GM12874 (cell line): Measurements from ENCODE around the gene FOXL1.

Experiments used
- TF ChIP-seq, protein P1 (sequence below): IDR thresholded peaks from 2 replicates; pipeline ENCODE4 v1.5.1; 2011; ENCODE audit warnings: low read depth, mild to moderate bottlenecking, control low read depth, low read length, moderate library complexity; ENCODE audit not compliant: insufficient read depth

FOXL1 gene

DNA sequence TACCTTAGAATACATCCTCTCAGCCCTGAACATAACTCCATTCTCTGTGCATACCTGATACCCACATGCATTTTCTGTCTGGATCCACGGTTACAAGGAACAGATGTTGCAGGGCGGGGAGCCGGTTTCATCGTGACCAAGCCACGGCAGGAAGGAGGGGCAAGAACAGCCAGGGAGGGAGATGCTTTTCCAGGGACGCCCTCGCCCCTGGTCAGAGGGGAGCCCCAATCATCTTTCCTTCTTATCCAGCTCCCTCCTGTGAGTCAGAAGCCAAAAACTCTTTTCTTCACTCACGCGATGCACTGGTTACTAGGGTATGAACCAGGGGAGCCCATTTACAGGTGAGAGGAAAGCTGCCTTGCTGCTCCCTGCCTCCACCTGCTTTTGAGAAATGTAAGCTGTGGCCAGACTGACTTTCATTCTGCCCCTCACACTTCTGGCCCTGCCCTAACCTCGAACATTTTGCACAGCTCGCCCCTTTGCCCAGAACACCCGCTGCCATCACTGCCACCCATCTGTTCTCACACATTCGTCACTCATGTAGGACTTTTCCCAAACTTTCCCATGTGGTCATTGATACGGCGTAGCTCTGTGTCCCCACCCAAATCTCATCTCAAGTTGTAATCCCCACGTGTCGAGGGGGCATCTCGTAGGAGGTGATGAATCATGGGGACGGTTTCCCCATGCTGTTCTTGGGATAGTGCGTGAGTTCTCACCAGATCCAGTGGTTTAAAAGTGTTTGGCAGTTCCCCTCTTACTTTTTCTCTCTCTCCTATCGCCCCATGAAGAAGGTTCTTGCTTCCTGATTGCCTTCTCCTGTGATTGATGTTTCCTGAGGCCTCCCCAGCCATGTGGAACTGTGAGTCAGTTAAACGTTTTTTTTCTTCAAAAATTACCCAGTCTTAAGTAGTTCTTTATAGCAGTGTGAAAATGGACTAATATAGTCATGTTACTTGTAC, 20.5 kb downstream of the FOXL1 start:
- TF ChIP-seq, protein P1, sequence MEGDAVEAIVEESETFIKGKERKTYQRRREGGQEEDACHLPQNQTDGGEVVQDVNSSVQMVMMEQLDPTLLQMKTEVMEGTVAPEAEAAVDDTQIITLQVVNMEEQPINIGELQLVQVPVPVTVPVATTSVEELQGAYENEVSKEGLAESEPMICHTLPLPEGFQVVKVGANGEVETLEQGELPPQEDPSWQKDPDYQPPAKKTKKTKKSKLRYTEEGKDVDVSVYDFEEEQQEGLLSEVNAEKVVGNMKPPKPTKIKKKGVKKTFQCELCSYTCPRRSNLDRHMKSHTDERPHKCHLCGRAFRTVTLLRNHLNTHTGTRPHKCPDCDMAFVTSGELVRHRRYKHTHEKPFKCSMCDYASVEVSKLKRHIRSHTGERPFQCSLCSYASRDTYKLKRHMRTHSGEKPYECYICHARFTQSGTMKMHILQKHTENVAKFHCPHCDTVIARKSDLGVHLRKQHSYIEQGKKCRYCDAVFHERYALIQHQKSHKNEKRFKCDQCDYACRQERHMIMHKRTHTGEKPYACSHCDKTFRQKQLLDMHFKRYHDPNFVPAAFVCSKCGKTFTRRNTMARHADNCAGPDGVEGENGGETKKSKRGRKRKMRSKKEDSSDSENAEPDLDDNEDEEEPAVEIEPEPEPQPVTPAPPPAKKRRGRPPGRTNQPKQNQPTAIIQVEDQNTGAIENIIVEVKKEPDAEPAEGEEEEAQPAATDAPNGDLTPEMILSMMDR = no peak

DNA sequence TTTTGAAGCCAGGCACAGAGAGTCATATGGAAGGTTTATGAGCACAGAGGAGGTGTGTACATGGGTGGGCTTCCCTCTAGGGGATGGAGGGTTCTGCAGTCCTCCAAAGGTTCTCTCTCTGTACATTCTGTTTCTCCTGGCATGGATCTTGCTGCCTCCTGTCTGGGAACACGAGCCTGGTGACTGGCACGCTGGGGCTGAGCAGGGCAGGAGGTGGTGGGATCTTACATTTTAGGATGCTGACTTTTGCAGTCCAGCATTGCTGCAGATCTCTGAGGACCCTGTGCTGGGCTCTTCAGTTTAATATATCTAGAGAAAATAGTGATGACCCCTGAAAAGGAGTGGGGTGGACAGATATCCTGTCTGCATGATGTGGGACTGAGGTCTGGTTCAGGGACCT, 23.0 kb downstream of the FOXL1 start:
- TF ChIP-seq, protein P1 = no peak

DNA sequence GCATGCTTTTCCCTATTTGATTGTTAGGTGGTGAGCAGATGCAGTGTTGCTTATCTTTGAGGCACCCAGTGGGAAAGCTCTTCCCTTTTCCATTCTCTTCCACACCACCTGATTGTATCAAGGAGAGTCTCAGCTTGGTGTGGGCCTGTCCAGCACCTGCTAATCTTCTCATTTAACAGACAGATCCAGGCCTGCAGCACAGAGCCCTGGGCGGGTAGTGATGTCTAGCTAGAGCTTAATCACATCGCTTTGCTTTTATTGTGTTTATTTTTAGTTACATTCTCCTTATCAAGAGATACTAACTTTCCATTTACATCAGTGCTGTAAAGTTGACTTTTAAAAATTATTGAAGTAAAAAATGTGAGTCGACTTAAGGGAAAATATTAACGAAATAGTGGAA, 24.2 kb downstream of the FOXL1 start:
- TF ChIP-seq, protein P1 = no peak

DNA sequence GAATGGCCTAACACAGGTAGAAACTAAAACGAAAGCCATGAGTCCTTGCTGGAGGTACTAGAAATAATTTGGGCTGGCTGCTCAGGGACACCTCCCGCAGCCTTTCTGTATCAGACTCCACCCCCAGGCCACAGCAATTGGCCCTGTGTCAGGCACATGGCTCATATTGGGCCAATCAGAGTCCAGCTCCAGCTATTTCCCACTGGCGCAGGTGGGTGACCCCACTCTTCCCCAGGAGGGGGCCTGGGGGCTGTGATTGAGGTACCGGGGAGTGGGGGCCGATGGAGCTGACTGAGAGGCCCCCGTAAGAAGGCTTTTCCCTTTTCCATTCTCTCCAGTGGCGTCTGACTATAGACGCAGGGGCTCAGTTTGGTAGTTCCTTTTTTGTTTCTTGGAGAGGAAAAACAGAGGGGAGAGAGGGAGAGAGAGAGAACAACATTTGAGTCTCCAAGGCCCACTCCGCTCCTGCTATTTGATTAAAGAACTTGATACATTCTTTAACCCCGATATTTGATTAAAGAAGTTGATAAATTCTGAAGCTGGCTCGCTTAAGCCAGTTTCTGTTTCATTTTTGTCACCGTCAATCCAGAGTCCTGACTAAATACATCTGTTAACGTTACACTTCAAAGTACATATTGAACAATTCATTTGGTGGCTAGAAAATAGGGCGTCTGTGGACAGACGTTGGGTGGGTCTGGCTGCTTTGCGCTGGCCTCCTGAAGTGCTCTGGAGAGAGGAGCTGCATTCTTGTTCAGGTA, 26.3 kb downstream of the FOXL1 start:
- TF ChIP-seq, protein P1 = no peak

DNA sequence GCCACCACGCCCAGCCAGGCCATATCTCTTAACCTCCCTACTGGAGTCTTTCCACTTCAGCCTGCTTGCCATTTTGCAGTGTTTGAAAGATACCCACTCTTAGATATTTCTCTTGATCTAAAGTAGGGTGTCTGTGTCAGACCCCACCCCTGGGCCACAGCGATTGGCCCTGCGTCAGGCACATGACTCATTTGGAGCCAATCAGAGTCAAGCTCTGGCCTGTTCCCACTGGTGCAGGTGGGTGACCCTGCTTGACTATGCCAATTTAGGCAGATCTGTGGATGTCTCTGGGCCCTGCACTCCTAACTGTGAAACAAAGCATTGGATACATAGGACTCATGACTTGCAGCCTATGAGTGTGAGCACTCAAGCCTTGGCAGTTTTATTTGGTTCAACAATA, 27.6 kb downstream of the FOXL1 start:
- TF ChIP-seq, protein P1 = no peak

DNA sequence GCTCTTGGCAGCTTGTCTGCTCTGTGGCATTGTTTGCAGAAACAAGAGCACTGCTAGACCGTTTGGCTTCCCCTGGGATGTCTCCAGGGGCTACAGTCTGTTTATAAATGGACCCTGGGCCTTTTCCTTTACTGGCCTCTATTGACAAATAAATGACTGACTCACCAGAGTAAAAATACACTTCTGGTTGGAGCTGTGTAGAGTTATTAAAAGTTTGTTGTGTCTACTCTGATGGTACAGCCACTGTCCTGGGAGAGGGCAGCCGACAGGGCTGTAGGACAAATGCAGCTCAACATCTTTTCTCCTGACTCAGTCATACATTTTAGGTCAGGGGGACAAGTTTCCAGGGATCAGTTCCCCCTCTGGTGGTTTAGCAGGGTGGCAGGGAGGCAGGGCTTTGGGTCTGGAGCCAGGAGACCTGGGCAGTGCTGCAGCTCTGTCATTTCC, 30.0 kb downstream of the FOXL1 start:
- TF ChIP-seq, protein P1 = no peak

DNA sequence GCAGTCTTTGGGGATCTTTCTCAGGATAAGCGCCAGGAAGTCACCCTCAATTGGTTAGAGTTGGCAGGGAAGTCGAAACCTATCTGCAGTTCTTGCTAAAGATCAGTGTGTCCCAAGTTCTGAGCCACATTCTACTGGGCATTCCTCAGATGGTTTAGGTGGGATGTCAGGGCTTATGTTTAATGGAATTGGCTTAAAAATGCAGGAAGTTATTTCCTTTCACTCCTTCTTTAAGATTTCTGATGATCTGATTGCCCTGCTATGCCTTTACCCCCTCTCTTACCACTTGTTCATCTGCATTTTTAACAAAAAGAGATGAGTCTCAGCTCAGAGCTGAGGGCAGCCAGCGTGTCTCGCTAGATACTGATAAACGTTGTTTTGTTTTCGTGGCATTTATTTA, 30.8 kb downstream of the FOXL1 start:
- TF ChIP-seq, protein P1 = no peak
